ENCODE results near the gene LGR5. TPM values are rescaled to one million over a fixed set of nuclear protein-coding genes. Genes with fewer than 3 reads are reported as not detected.

Gene LGR5
- total and polyA plus RNA-seq, 2 of the 4 experiments (the other 2 are of a cell fraction) = not detected

- H3K4me1 ChIP-seq (ENCODE audit: control insufficient read depth, insufficient read depth, low read length) = no peaks in the 10 kb centered on the region
- 40% methylated on average over 1 of the region's 10 CpGs; no CpG with 5 or more reads in 1 of the 2 experiments for WGBS, 2 experiments (ENCODE audit: extremely low coverage in 2 of 2, insufficient read length in 1 of 2)
- in situ Hi-C loops (cut with MboI; ENCODE audit: low sequenced_read_pairs) = loop anchor here (25.0 kb wide), 1 partner anchor 655 kb away; no protein-coding TSS in a partner anchor
These were observed 47.0 kb upstream of the LGR5 start for GRCh38 chr12:71392521-71393145.

More at GRCh38 chr12:71392521-71393145, 47.0 kb upstream of the LGR5 start:
- TF ChIP-seq USF2 (IDR thresholded peaks at IDR 0.05; ENCODE audit: low read depth, low read length) (no peak), SMC3 (IDR thresholded peaks at IDR 0.05; ENCODE audit: low read depth, low read length) (peak; percentile 27; the same call in 1 of the 2 replicates), CTCF (conservative IDR thresholded peaks at IDR 0.05; ENCODE audit: low read depth, low read length) (peak; percentile 67), RAD21 (IDR thresholded peaks at IDR 0.05; ENCODE audit: low read length) (peak; percentile 41)
- ATAC-seq (ENCODE audit: low read depth) (peak; percentile 97), DNase-seq (peak; percentile 70)
- H2BK5ac ChIP-seq (ENCODE audit: low read depth, low read length, poor library complexity, severe bottlenecking) = no peak overlapping the region
- H3K27ac ChIP-seq (ENCODE audit: insufficient read depth, low read length) = no peak overlapping the region
- H3K14ac ChIP-seq (replicated peaks; ENCODE audit: low read depth, low read length) = no peak overlapping the region
- no peak overlapping the region for H2BK120ac ChIP-seq (ENCODE audit: low read depth, low read length)
- no peak overlapping the region for H3K4me3 ChIP-seq (ENCODE audit: insufficient read depth, low read depth, low read length)
- H4K5ac ChIP-seq (ENCODE audit: low read depth, low read length) = no peak overlapping the region
- no peaks in the 10 kb centered on the region for H3K27me3 ChIP-seq (ENCODE audit: control insufficient read depth, insufficient read depth, low read length)
- no peaks in the 10 kb centered on the region for H4K20me1 ChIP-seq (ENCODE audit: insufficient read depth, low read length)
- dilution Hi-C loops (cut with HindIII; ENCODE audit: low sequenced_read_pairs, unreplicated experiment) = no loop called here
- H3K9me1 ChIP-seq (ENCODE audit: insufficient read depth, low read length) = no peaks in the 10 kb centered on the region
- H3K9me3 ChIP-seq (ENCODE audit: control insufficient read depth, insufficient read depth, low read length) = no peaks in the 10 kb centered on the region
- H4K8ac ChIP-seq (ENCODE audit: low read depth in 2 of 2, low read length in 2 of 2) = no peak overlapping the region
- H4K91ac ChIP-seq (ENCODE audit: insufficient read depth, low read depth, low read length) = no peak overlapping the region
- H2BK15ac ChIP-seq (ENCODE audit: low read depth, low read length) = no peak overlapping the region
- no peak overlapping the region for H3K9ac ChIP-seq (ENCODE audit: low read depth, low read length)
- H2BK20ac ChIP-seq (ENCODE audit: low read depth, low read length) = no peak overlapping the region
- no peak overlapping the region for H2AK5ac ChIP-seq (ENCODE audit: low read depth, low read length)
- no peak overlapping the region for H3K4me2 ChIP-seq (ENCODE audit: low read depth, low read length)
- H2AFZ ChIP-seq (replicated peaks; ENCODE audit: low read length, poor library complexity) = no peak overlapping the region
- no peak overlapping the region for H2AK9ac ChIP-seq (replicated peaks; ENCODE audit: low read depth, low read length, poor library complexity)
- ChIA-PET CTCF (interaction anchor here (0.5 to 1.9 kb wide), 11 partner anchors 10 to 659 kb away, joined by 3 to 18 read pairs (median 3); no protein-coding TSS in a partner anchor), POLR2A (ENCODE audit: unreplicated experiment) (no interaction called here)
- no peaks in the 10 kb centered on the region for H3K36me3 ChIP-seq (ENCODE audit: control insufficient read depth, insufficient read depth, low read length)
- H3K79me1 ChIP-seq (ENCODE audit: low read depth in 1 of 2, low read length in 2 of 2) = no peaks in the 10 kb centered on the region
- no peak overlapping the region for H3K23ac ChIP-seq (ENCODE audit: low read depth, low read length)
- BruUV-seq (replicated peaks) = no TSS peak
- no peak overlapping the region for H3K18ac ChIP-seq (ENCODE audit: low read depth, low read length)
- intact Hi-C loops (cut with micrococcal nuclease) = loop anchor here (2.0 kb wide), 1 partner anchor 660 kb away; no protein-coding TSS in a partner anchor
- H3K4ac ChIP-seq (ENCODE audit: low read depth, low read length) = no peak overlapping the region
- no peak overlapping the region for H3K56ac ChIP-seq (ENCODE audit: extremely low read depth, insufficient read depth, low read length)

Measured in IMR-90 (cell line).